Cardiac septum (tissue), 1 donor: ENCODE data around the gene SRPK2. TPM values are rescaled to one million over a fixed set of nuclear protein-coding genes. Genes with fewer than 3 reads are reported as not detected.

ENCODE experiments used
- DNase-seq: peaks from one replicate; pipeline ENCODE4 v3.0.0-alpha.2; 2020; ENCODE audit warnings: low spot score
- intact Hi-C: fragments of 100-400 bp; cut with DNase I; formaldehyde crosslinking; loops from one replicate; pipeline ENCODE4 v1.14.0; 2022
- total RNA-seq: library from RNA; stranded (reverse); fragmentation: NEBNext Ultra II Directional; extraction: Animal tissue kit (Norgen Biotek cat#: 25700); gene quantifications from one replicate; pipeline ENCODE4 v1.2.1, GENCODE V29; 2021
- donor health status: DM: no; HTN: no; CAD: no.

SRPK2 gene
- total RNA-seq, 1 donor from 2014 or later = 37.8 TPM

- intact Hi-C loops = no loop called here
These were observed 258.1 kb downstream of the SRPK2 start for GRCh38 chr7:105130580-105130979.

GRCh38 chr7:105130048-105130447 is 258.7 kb downstream of the SRPK2 start:
- no peak for DNase-seq
- intact Hi-C loops = no loop called here

More at GRCh38 chr7:105130580-105130979, 258.1 kb downstream of the SRPK2 start:
- DNase-seq = no peak

- intact Hi-C loops = no loop called here
- DNase-seq = no peak
These were observed 261.5 kb downstream of the SRPK2 start for GRCh38 chr7:105127179-105127578.

- DNase-seq = no peak
- intact Hi-C loops = no loop called here
These were observed 262.2 kb downstream of the SRPK2 start for GRCh38 chr7:105126436-105126975.

- no peak for DNase-seq
- intact Hi-C loops = no loop called here
These were observed 263.0 kb downstream of the SRPK2 start for GRCh38 chr7:105125745-105126144.

- intact Hi-C loops = no loop called here
- DNase-seq = no peak
These were observed 266.1 kb downstream of the SRPK2 start for GRCh38 chr7:105122619-105123018.

- intact Hi-C loops = no loop called here
- no peak for DNase-seq
These were observed 269.8 kb downstream of the SRPK2 start for GRCh38 chr7:105118612-105119600.

GRCh38 chr7:105112440-105113418 is 276.0 kb downstream of the SRPK2 start:
- intact Hi-C loops = loop anchor here (5.0 kb wide), 1 partner anchor 130 kb away; no protein-coding TSS in a partner anchor
- no peak for DNase-seq

- intact Hi-C loops = no loop called here
- DNase-seq = no peak
These were observed 281.3 kb downstream of the SRPK2 start for GRCh38 chr7:105107458-105107857.

GRCh38 chr7:105106473-105106872 is 282.2 kb downstream of the SRPK2 start:
- intact Hi-C loops = no loop called here
- DNase-seq = no peak

- no peak for DNase-seq
- intact Hi-C loops = no loop called here
These were observed 283.1 kb downstream of the SRPK2 start for GRCh38 chr7:105105579-105105978.

GRCh38 chr7:105102557-105103352 is 286.0 kb downstream of the SRPK2 start:
- DNase-seq = no peak
- intact Hi-C loops = no loop called here

- intact Hi-C loops = no loop called here
- no peak for DNase-seq
These were observed 286.9 kb downstream of the SRPK2 start for GRCh38 chr7:105101864-105102263.

- DNase-seq = no peak
- intact Hi-C loops = no loop called here
These were observed 289.7 kb downstream of the SRPK2 start for GRCh38 chr7:105098863-105099515.

GRCh38 chr7:105097619-105098018 is 291.1 kb downstream of the SRPK2 start:
- intact Hi-C loops = no loop called here
- no peak for DNase-seq

- intact Hi-C loops = no loop called here
These were observed 292.4 kb downstream of the SRPK2 start for GRCh38 chr7:105096306-105096705.

GRCh38 chr7:105094966-105095365 is 293.8 kb downstream of the SRPK2 start:
- DNase-seq = no peak
- intact Hi-C loops = no loop called here

More at GRCh38 chr7:105096306-105096705, 292.4 kb downstream of the SRPK2 start:
- DNase-seq = no peak

GRCh38 chr7:105088456-105088855 is 300.3 kb downstream of the SRPK2 start:
- no peak for DNase-seq

More at GRCh38 chr7:105088456-105088855, 300.3 kb downstream of the SRPK2 start:
- intact Hi-C loops = no loop called here
